Stimulated activated naive CD4-positive, alpha-beta T cell (primary cell): ENCODE results near the gene RASA2.

Experiments
- DNase-seq, 6 experiments: peaks; one replicate each; lab custom pipeline; 2025; lab: John Stamatoyannopoulos, UW

Gene RASA2

GRCh38 chr3:141486746-141487520 lies at the start of gene RASA2:
TSS of gene RASA2 (plus strand) at chr3:141487027. CDS start at chr3:141487084, 57 bp downstream.
- DNase-seq: peak; percentile 60 to 77 (median 70)

GRCh38 chr3:141439589-141439988 lies 47.2 kb upstream of the RASA2 start:
- DNase-seq: no peak

- DNase-seq: no peak
These were observed 45.9 kb upstream of the RASA2 start for GRCh38 chr3:141440942-141441341.

GRCh38 chr3:141441381-141442364 lies 45.2 kb upstream of the RASA2 start:
- peak; percentile 47 to 66 (median 54) for DNase-seq

GRCh38 chr3:141442446-141442845 lies 44.4 kb upstream of the RASA2 start:
- DNase-seq: no peak

- DNase-seq: no peak
These were observed 43.9 kb upstream of the RASA2 start for GRCh38 chr3:141442914-141443313.

GRCh38 chr3:141444586-141445285 lies 42.1 kb upstream of the RASA2 start:
- no peak for DNase-seq

- no peak for DNase-seq
These were observed 40.8 kb upstream of the RASA2 start for GRCh38 chr3:141445990-141446389.

- no peak for DNase-seq
These were observed 40.1 kb upstream of the RASA2 start for GRCh38 chr3:141446737-141447136.

GRCh38 chr3:141447383-141447782 lies 39.4 kb upstream of the RASA2 start:
- no peak for DNase-seq

- no peak for DNase-seq
These were observed 38.1 kb upstream of the RASA2 start for GRCh38 chr3:141448606-141449220.

- DNase-seq: no peak
These were observed 37.4 kb upstream of the RASA2 start for GRCh38 chr3:141449424-141449823.

- no peak for DNase-seq
These were observed 36.0 kb upstream of the RASA2 start for GRCh38 chr3:141450727-141451375.

- DNase-seq: peak in 5 of 6 experiments; percentile 14 to 73 (median 60)
These were observed 34.8 kb upstream of the RASA2 start for GRCh38 chr3:141452045-141452444.

- DNase-seq: no peak
These were observed 34.1 kb upstream of the RASA2 start for GRCh38 chr3:141452773-141453172.

- no peak for DNase-seq
These were observed 32.8 kb upstream of the RASA2 start for GRCh38 chr3:141454054-141454453.

GRCh38 chr3:141454906-141455602 lies 31.8 kb upstream of the RASA2 start:
- peak in 3 of 6 experiments; percentile 5 to 55 (median 52) for DNase-seq

GRCh38 chr3:141455603-141456300 lies 31.1 kb upstream of the RASA2 start:
- DNase-seq: no peak

GRCh38 chr3:141456301-141456625 lies 30.6 kb upstream of the RASA2 start:
- no peak for DNase-seq

- no peak for DNase-seq
These were observed 29.1 kb upstream of the RASA2 start for GRCh38 chr3:141457624-141458236.
